A204.1 (cell line): Measurements from ENCODE around the gene B3GAT2.

Experiments used
- FAIRE-seq: peaks from 2 replicates; lab custom pipeline; 2012; peaks lifted over from hg19 to GRCh38; lab: Jason Lieb, UNC

Gene B3GAT2

DNA sequence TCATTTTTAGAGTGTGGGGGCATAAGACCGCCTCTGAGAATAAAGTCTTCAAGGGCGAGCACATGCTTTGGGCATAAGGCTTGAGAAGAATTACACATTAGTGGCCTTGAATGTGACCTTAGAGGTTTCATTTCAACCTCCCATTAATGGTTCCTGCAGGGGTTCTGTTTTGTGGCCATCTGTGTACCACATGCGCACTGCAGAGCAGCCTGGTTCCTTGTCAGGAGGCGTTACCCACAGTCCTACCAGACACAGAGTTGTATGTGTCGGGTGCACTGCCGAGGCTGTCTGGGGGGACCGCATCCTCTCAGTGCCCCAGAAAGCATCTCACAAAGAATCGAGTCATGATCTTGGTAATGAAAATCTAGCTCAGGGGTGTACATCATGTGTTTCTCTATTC lies 115.7 kb downstream of the B3GAT2 start:
- no peak for FAIRE-seq

- FAIRE-seq, result no peak
Observed at GRCh38 chr6:70839286-70840266, 117.3 kb downstream of the B3GAT2 start.

DNA sequence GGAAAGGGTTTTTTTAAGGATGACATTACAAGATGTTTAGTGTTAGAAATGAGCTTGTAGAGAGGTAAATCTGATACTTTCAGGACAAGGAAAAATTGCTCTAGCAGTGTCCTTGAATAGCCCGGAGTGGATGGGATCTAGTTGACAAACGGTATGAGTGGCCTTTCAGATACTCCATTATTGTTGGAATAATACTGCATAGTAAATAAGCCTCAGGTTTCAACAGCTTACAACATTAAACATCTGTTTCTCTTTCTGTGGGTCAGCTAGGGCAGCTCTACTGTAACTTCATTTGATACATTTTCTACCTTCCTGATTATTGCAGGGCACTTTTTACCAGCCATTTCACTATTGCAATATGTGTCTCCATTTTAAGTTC lies 118.0 kb downstream of the B3GAT2 start:
- no peak for FAIRE-seq

DNA sequence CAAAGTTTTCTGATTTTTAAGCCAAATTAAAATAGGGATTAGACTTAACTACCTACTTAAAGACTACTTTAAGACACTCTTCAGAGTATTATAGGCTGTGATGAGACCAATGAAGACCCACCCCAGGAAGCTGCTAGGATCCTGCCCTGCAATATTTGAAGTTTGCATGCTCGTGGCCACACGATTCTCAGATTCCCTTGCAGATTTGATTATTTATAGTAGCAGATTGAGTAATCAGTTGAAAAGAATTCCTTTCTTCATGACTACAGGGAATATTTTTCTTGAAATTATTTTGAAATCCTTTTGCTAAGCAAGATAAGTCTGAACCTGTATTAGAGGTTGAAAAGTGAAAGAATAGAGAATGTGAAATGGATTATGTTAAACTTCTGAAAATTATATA lies 122.3 kb downstream of the B3GAT2 start:
- FAIRE-seq, result no peak

DNA sequence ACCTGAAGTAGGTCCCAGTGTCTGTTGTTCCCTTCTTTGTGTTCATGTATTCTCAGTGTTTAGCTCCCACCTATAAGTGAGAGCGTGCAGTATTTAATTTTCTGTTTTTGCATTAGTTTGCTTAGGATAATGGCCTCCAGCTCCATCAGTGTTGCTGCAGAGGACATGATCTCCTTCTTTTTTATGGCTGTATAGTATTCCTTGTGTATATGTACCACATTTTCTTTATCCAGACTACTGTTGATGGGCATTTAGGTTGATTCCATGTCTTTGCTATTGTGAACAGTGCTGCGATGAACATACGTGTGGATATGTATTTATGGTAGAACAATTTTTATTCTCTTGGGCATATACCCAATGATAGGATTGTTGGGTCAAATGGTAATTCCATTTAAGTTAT lies 125.4 kb downstream of the B3GAT2 start:
- FAIRE-seq, result no peak

DNA sequence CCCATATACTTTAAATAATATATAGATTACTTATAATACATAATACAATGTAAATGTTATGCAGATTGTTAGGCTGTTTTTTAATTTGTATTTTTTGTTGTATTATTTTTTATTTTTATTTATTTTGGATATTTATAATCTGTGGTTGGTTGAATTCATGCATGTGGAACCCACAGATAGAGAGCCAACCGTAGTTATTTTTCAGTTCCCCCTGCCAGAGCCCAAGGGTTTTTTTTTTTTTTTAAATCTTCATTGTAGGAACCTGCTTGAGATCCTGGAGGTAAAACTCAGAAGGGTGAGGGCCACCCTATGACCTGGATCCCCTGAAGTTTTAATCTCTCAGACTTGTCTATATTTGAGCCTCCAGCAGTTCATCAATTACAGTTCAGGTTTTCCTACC lies 133.2 kb downstream of the B3GAT2 start:
- no peak for FAIRE-seq

GRCh38 chr6:70821751-70822150 lies 135.1 kb downstream of the B3GAT2 start:
- no peak for FAIRE-seq

- no peak for FAIRE-seq
Observed at GRCh38 chr6:70820778-70821177, 136.1 kb downstream of the B3GAT2 start.

GRCh38 chr6:70819646-70820045 lies 137.2 kb downstream of the B3GAT2 start:
- FAIRE-seq, result no peak

DNA sequence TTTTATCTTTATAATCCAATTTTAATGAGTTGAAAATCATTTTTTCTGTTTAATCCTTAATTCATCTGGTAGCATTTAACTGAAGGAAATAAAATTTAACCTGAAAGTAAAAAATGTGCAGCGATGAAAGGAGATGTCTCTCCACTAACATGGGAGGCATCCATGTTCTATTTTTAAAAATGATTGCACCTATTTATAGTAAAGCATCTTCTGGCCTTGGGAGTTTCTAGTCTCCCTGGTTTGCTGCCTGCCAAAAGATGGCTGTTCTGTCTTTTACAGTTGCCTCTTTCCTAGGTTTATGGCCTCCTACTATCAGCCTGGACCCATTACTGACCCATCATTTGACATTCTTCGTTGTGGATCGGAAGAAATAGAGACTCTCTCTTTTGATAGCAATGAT lies 143.0 kb downstream of the B3GAT2 start:
- FAIRE-seq, result no peak

DNA sequence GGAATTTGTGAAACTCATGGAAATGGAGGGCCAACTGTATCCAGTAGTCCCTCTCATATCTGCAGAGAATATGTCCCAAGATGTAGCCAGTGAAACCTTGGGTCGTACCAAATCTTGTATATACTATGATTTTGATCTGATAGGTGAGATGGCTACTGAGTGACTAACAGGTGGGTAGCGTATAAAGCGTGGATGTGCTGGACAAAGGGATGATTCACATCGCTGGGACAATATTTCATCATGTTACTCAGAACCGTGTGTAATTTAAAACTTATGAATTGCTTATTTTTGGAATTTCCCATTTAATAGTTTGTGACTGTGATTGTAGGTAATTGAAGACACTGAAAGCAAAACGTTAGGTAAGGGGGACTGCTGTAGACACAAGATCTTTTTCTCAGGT lies 145.1 kb downstream of the B3GAT2 start:
- no peak for FAIRE-seq
